Measurements from ENCODE around the gene DAAM2. TPM values are rescaled to one million over a fixed set of nuclear protein-coding genes. Genes with fewer than 3 reads are reported as not detected.

DAAM2 gene
- total and polyA plus RNA-seq, 2 donors from 2014 or later = 6.9 to 19.8 TPM

GRCh38 chr6:39785281-39785680, 6.9 kb upstream of the DAAM2 start:
- H3K27me3 ChIP-seq (ENCODE audit: control insufficient read depth, insufficient read depth, low read length) = no peaks in the 10 kb centered on the region
- H3K9me3 ChIP-seq (ENCODE audit: control insufficient read depth in 2 of 3, insufficient read depth in 1 of 3, low read length in 3 of 3) = no peaks in the 10 kb centered on the region
- DNase-seq (no peak), FAIRE-seq (no peak)
- no peaks in the 10 kb centered on the region for H3K4me1 ChIP-seq (ENCODE audit: control insufficient read depth in 2 of 3, insufficient read depth in 2 of 3, low read depth in 1 of 3, low read length in 3 of 3)
- H3K4me3 ChIP-seq (ENCODE audit: low read length in 3 of 3) = no peak overlapping the region
- H3K36me3 ChIP-seq (ENCODE audit: control insufficient read depth in 2 of 3, insufficient read depth in 3 of 3, low read length in 3 of 3) = no peaks in the 10 kb centered on the region
- intact Hi-C loops (cut with DNase I) = no loop called here
- no peak overlapping the region for H3K27ac ChIP-seq (ENCODE audit: low read depth in 2 of 2, low read length in 2 of 2)
- no peak for TF ChIP-seq CTCF (IDR thresholded peaks at IDR 0.05; ENCODE audit: borderline replicate concordance, extremely low read depth, insufficient read depth)
- H3K9ac ChIP-seq (ENCODE audit: low read length in 3 of 3) = no peak overlapping the region

GRCh38 chr6:39786649-39787048, 5.5 kb upstream of the DAAM2 start:
- H3K27ac ChIP-seq (ENCODE audit: low read depth in 2 of 2, low read length in 2 of 2) = no peak overlapping the region
- DNase-seq (no peak), FAIRE-seq (no peak)
- no peaks in the 10 kb centered on the region for H3K9me3 ChIP-seq (ENCODE audit: control insufficient read depth in 2 of 3, insufficient read depth in 1 of 3, low read length in 3 of 3)
- H3K36me3 ChIP-seq (ENCODE audit: control insufficient read depth in 2 of 3, insufficient read depth in 3 of 3, low read length in 3 of 3) = no peaks in the 10 kb centered on the region
- H3K27me3 ChIP-seq (ENCODE audit: control insufficient read depth, insufficient read depth, low read length) = no peaks in the 10 kb centered on the region
- H3K4me3 ChIP-seq (ENCODE audit: low read length in 3 of 3) = no peak overlapping the region
- H3K9ac ChIP-seq (ENCODE audit: low read length in 3 of 3) = no peak overlapping the region
- intact Hi-C loops (cut with DNase I) = no loop called here
- no peak for TF ChIP-seq CTCF (IDR thresholded peaks at IDR 0.05; ENCODE audit: borderline replicate concordance, extremely low read depth, insufficient read depth)
- H3K4me1 ChIP-seq (ENCODE audit: control insufficient read depth in 2 of 3, insufficient read depth in 2 of 3, low read depth in 1 of 3, low read length in 3 of 3) = no peaks in the 10 kb centered on the region

- H3K4me1 ChIP-seq (ENCODE audit: control insufficient read depth in 2 of 3, insufficient read depth in 2 of 3, low read depth in 1 of 3, low read length in 3 of 3) = no peaks in the 10 kb centered on the region
- TF ChIP-seq CTCF (IDR thresholded peaks at IDR 0.05; ENCODE audit: borderline replicate concordance, extremely low read depth, insufficient read depth) = no peak
- H3K36me3 ChIP-seq (ENCODE audit: control insufficient read depth in 2 of 3, insufficient read depth in 3 of 3, low read length in 3 of 3) = no peaks in the 10 kb centered on the region
- no peak overlapping the region for H3K4me3 ChIP-seq (ENCODE audit: low read length in 3 of 3)
- no peaks in the 10 kb centered on the region for H3K9me3 ChIP-seq (ENCODE audit: control insufficient read depth in 2 of 3, insufficient read depth in 1 of 3, low read length in 3 of 3)
- no peak for FAIRE-seq
- H3K27me3 ChIP-seq (ENCODE audit: control insufficient read depth, insufficient read depth, low read length) = no peaks in the 10 kb centered on the region
- no peak overlapping the region for H3K9ac ChIP-seq (ENCODE audit: low read length in 3 of 3)
- no peak overlapping the region for H3K27ac ChIP-seq (ENCODE audit: low read depth in 2 of 2, low read length in 2 of 2)
- no peak for DNase-seq
- intact Hi-C loops (cut with DNase I) = no loop called here
These were observed 4.9 kb upstream of the DAAM2 start for GRCh38 chr6:39787322-39787721.

- Histone ChIP-seq H3K9me3 (ENCODE audit: control insufficient read depth in 2 of 3, insufficient read depth in 1 of 3, low read length in 3 of 3) (no peaks in the 10 kb centered on the region), H3K9ac (ENCODE audit: low read length in 3 of 3) (no peak overlapping the region), H3K36me3 (ENCODE audit: control insufficient read depth in 2 of 3, insufficient read depth in 3 of 3, low read length in 3 of 3) (no peaks in the 10 kb centered on the region), H3K27ac (ENCODE audit: low read depth in 2 of 2, low read length in 2 of 2) (no peak overlapping the region), H3K27me3 (ENCODE audit: control insufficient read depth, insufficient read depth, low read length) (no peaks in the 10 kb centered on the region), H3K4me1 (ENCODE audit: control insufficient read depth in 2 of 3, insufficient read depth in 2 of 3, low read depth in 1 of 3, low read length in 3 of 3) (no peaks in the 10 kb centered on the region), H3K4me3 (ENCODE audit: low read length in 3 of 3) (no peak overlapping the region)
- intact Hi-C loops (cut with DNase I) = no loop called here
- FAIRE-seq = no peak
- no peak for TF ChIP-seq CTCF (IDR thresholded peaks at IDR 0.05; ENCODE audit: borderline replicate concordance, extremely low read depth, insufficient read depth)
- DNase-seq = no peak
These were observed 1.4 kb upstream of the DAAM2 start for GRCh38 chr6:39790772-39791171.

All from kidney (tissue), 14 donors.